ENCODE measurements around the gene MACIR.

Gene MACIR

DNA sequence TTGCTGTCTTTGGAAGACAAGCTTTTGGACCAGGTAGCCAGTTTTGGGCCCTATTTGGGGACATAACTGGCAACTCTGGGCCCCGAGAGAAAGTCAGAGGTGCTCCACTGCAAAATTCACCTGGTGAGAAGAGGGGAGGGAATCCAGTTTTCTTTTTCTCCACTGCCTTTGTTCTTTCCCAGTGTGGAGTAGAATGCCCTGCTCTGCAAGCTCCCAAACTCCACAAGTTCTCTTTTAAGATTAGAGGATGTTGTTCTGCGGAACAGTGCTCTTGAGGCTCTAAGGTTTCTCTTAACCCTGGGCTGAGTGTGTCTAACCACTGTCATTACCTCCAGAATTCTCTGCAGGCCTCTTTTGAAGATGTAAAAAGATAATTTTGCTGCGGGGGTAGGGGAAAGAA lies 25.3 kb downstream of the MACIR start:
- TF ChIP-seq JUND (IDR thresholded peaks at IDR 0.05; ENCODE audit: low read depth) = no peak
- no peak for DNase-seq (ENCODE audit: low read depth in 1 of 2, low spot score in 1 of 2)
- in situ Hi-C loops (cut with HindIII; ENCODE audit: low pct_unique_long_range_greater_than_20kb, low sequenced_read_pairs) = no loop called here

- in situ Hi-C loops (cut with HindIII; ENCODE audit: low pct_unique_long_range_greater_than_20kb, low sequenced_read_pairs) = no loop called here
- no peak for DNase-seq (ENCODE audit: low read depth in 1 of 2, low spot score in 1 of 2)
- no peak for TF ChIP-seq JUND (IDR thresholded peaks at IDR 0.05; ENCODE audit: low read depth)
Observed at GRCh38 chr5:103286622-103287021, 28.1 kb downstream of the MACIR start.

DNA sequence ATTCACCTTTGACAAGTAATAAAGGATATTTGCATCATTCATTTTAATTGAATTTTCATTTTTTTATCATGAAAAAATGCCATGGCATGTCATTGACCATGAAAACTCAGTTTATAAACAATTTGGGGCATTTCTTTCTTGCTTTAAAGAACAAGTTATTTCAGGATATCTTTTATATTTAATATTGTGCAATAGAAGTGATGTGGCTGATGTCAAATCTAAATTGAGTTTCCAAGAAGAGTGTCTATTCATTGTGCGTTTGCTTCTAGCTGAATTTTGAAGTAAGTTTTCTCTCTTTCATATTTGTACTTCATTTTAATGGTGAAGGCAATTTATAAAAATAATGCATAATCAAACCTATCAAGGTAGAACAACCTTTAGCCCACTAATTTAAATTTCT lies 30.5 kb downstream of the MACIR start:
- in situ Hi-C loops (cut with HindIII; ENCODE audit: low pct_unique_long_range_greater_than_20kb, low sequenced_read_pairs) = no loop called here
- no peak for TF ChIP-seq JUND (IDR thresholded peaks at IDR 0.05; ENCODE audit: low read depth)
- DNase-seq (ENCODE audit: low read depth in 1 of 2, low spot score in 1 of 2) = no peak

DNA sequence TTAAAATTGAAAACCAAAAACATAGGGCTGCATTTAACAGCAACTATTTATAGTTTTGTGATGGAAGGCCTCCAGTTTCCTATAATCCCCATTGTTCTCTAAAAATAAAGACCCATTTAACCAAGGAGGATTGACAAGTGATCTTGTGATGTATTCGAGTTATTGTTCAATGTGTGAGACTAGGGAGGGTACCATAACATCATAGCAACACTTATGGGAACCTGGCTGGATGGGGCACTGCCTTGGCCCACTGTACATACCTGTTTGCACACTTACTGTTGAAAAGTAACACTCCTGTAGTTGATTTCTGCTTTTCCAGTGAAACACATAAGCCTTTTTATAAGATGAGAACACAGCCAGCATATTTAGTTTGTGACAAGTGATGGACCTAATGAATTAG lies 32.3 kb downstream of the MACIR start:
- TF ChIP-seq JUND (IDR thresholded peaks at IDR 0.05; ENCODE audit: low read depth) = no peak
- no peak for DNase-seq (ENCODE audit: low read depth in 1 of 2, low spot score in 1 of 2)
- in situ Hi-C loops (cut with HindIII; ENCODE audit: low pct_unique_long_range_greater_than_20kb, low sequenced_read_pairs) = no loop called here

DNA sequence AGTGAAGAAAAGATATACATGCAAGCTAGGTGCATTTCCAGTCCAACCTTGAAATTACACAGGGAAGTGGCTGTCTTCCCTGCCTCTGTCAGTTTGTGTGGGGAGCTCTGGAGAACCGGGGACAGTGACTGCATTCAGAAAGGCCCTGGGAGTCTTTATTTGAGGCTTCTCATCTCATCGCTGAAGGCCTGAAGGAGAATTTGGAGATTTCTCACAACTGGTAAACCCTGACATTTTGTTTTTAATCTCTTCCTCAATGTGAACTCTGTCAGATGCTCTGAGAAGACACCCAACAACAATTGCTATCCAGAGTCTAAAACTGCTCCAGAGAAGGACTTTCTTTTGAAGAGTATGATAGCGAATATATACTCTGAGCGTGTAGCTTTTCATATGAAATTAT lies 33.0 kb downstream of the MACIR start:
- in situ Hi-C loops (cut with HindIII; ENCODE audit: low pct_unique_long_range_greater_than_20kb, low sequenced_read_pairs) = no loop called here
- TF ChIP-seq JUND (IDR thresholded peaks at IDR 0.05; ENCODE audit: low read depth) = no peak
- no peak for DNase-seq (ENCODE audit: low read depth in 1 of 2, low spot score in 1 of 2)

- in situ Hi-C loops (cut with HindIII; ENCODE audit: low pct_unique_long_range_greater_than_20kb, low sequenced_read_pairs) = no loop called here
- TF ChIP-seq JUND (IDR thresholded peaks at IDR 0.05; ENCODE audit: low read depth) = no peak
- no peak for DNase-seq (ENCODE audit: low read depth in 1 of 2, low spot score in 1 of 2)
Observed at GRCh38 chr5:103293099-103293498, 34.5 kb downstream of the MACIR start.

- DNase-seq (ENCODE audit: low read depth in 1 of 2, low spot score in 1 of 2) = peak in 1 of 2 experiments; percentile 62
- in situ Hi-C loops (cut with HindIII; ENCODE audit: low pct_unique_long_range_greater_than_20kb, low sequenced_read_pairs) = no loop called here
- TF ChIP-seq JUND (IDR thresholded peaks at IDR 0.05; ENCODE audit: low read depth) = peak; percentile 79
Observed at GRCh38 chr5:103293719-103294118, 35.2 kb downstream of the MACIR start.

DNA sequence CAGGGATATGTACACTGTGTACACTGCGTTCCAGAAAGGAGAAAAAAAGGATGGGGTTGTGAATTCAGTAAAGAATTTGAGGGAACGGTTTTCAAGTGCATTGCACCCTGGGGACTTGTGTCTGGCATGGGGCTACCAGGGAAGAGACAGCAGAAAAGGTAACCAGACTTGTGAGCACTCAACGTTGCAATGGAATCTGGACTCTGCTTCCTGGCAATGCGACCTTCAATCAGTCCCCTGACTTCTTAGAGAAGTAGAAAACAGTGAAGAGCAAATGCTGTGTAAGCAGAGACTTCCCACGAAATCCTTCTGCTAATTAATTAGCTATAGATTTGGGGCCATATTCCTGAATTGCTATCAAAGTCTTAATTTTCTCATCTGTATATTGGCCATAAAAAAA lies 36.3 kb downstream of the MACIR start:
- no peak for TF ChIP-seq JUND (IDR thresholded peaks at IDR 0.05; ENCODE audit: low read depth)
- DNase-seq (ENCODE audit: low read depth in 1 of 2, low spot score in 1 of 2) = no peak
- in situ Hi-C loops (cut with HindIII; ENCODE audit: low pct_unique_long_range_greater_than_20kb, low sequenced_read_pairs) = no loop called here

GRCh38 chr5:103295424-103295823 lies 36.9 kb downstream of the MACIR start:
- in situ Hi-C loops (cut with HindIII; ENCODE audit: low pct_unique_long_range_greater_than_20kb, low sequenced_read_pairs) = no loop called here
- TF ChIP-seq JUND (IDR thresholded peaks at IDR 0.05; ENCODE audit: low read depth) = no peak
- DNase-seq (ENCODE audit: low read depth in 1 of 2, low spot score in 1 of 2) = no peak

- in situ Hi-C loops (cut with HindIII; ENCODE audit: low pct_unique_long_range_greater_than_20kb, low sequenced_read_pairs) = no loop called here
- TF ChIP-seq JUND (IDR thresholded peaks at IDR 0.05; ENCODE audit: low read depth) = no peak
Observed at GRCh38 chr5:103295871-103296270, 37.3 kb downstream of the MACIR start.

DNA sequence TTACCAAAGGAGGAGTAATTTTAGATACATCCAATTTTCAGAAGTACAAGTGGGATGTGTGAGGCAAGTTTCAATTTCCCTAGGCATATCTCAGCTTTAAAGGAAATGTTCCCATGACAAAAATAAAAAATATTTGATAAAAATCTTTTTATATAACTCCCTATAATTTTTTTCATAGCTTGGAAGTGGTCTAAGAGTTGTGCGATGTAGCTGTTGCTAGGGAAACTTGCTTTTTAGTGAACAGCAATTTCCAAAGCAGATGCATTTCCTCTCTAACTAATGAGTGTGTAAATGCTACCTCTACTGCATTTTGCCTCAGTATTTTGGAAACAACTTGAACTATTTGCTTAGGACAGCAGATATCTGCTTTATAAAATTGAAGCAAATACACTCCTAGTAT lies 39.6 kb downstream of the MACIR start:
- no peak for TF ChIP-seq JUND (IDR thresholded peaks at IDR 0.05; ENCODE audit: low read depth)
- no peak for DNase-seq (ENCODE audit: low read depth in 1 of 2, low spot score in 1 of 2)
- in situ Hi-C loops (cut with HindIII; ENCODE audit: low pct_unique_long_range_greater_than_20kb, low sequenced_read_pairs) = no loop called here

More at GRCh38 chr5:103295871-103296270, 37.3 kb downstream of the MACIR start:
- DNase-seq (ENCODE audit: low read depth in 1 of 2, low spot score in 1 of 2) = no peak

DNA sequence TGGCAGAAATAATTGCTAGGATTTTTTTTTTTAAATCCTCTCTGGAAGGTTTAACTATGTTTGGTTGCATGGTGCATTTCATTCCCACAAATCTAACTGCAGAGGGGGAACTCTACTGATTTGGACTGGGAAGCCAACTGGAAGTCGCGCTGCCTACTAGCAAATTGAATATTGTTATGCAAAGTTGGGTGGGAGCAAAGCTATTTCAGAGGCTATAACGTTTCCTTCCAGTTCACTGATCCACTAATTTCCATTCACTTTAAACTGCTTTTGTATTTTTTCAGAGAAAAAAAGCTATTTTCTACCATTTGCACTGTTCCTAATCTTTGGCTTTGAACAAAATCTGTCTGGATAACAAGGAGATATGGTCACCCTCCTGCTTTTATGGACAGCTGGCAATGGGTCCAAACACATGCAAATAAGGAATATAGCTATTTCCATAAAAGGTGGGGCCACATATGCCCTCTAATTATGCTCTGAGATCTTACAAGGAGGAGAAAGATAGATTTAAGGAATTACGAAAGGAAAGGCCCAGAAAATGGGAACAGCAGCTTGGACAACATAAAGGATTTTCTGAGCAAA lies 40.1 kb downstream of the MACIR start:
- no peak for TF ChIP-seq JUND (IDR thresholded peaks at IDR 0.05; ENCODE audit: low read depth)
- in situ Hi-C loops (cut with HindIII; ENCODE audit: low pct_unique_long_range_greater_than_20kb, low sequenced_read_pairs) = no loop called here

GRCh38 chr5:103305809-103306208 lies 47.2 kb downstream of the MACIR start:
- in situ Hi-C loops (cut with HindIII; ENCODE audit: low pct_unique_long_range_greater_than_20kb, low sequenced_read_pairs) = no loop called here
- DNase-seq (ENCODE audit: low read depth in 1 of 2, low spot score in 1 of 2) = no peak
- TF ChIP-seq JUND (IDR thresholded peaks at IDR 0.05; ENCODE audit: low read depth) = no peak

More for the DNA sequence above, 40.1 kb downstream of the MACIR start:
- DNase-seq (ENCODE audit: low read depth in 1 of 2, low spot score in 1 of 2) = no peak

DNA sequence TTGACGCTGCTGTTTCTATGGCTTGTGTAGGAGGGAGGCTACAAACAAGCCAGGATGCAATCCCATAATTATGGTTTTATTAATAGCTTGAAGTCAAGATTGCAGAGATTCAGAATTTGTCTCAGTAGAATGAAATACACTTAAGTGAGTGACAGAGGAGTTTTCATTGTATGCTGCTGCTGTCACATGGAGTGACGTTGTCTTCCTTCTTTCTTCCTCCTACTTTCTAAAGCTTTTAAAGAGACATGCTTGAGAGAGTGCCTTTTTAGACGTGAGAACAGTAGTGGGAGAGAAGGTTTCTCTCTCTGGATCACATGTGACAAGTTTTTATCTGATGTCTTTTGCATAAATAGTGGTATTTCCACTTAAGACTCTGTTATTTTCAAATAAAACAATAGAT lies 48.9 kb downstream of the MACIR start:
- no peak for DNase-seq (ENCODE audit: low read depth in 1 of 2, low spot score in 1 of 2)
- in situ Hi-C loops (cut with HindIII; ENCODE audit: low pct_unique_long_range_greater_than_20kb, low sequenced_read_pairs) = no loop called here
- no peak for TF ChIP-seq JUND (IDR thresholded peaks at IDR 0.05; ENCODE audit: low read depth)

Measured in T47D (cell line).